DMS114 treated with DMSO at 0.1 percent for 48 hours (cell line): Measurements from ENCODE around the gene HIC1.

Experiments used
- DNase-seq: peaks from one replicate; lab custom pipeline; 2025; ENCODE audit not compliant: unreplicated experiment; lab: John Stamatoyannopoulos, UW

The HIC1 gene

GRCh38 chr17:2071455-2072281 is 16.8 kb downstream of the HIC1 start:
- no peak for DNase-seq

GRCh38 chr17:2074919-2075318 is 20.0 kb downstream of the HIC1 start:
- DNase-seq: no peak

GRCh38 chr17:2075336-2076086 is 20.6 kb downstream of the HIC1 start:
- no peak for DNase-seq

DNA sequence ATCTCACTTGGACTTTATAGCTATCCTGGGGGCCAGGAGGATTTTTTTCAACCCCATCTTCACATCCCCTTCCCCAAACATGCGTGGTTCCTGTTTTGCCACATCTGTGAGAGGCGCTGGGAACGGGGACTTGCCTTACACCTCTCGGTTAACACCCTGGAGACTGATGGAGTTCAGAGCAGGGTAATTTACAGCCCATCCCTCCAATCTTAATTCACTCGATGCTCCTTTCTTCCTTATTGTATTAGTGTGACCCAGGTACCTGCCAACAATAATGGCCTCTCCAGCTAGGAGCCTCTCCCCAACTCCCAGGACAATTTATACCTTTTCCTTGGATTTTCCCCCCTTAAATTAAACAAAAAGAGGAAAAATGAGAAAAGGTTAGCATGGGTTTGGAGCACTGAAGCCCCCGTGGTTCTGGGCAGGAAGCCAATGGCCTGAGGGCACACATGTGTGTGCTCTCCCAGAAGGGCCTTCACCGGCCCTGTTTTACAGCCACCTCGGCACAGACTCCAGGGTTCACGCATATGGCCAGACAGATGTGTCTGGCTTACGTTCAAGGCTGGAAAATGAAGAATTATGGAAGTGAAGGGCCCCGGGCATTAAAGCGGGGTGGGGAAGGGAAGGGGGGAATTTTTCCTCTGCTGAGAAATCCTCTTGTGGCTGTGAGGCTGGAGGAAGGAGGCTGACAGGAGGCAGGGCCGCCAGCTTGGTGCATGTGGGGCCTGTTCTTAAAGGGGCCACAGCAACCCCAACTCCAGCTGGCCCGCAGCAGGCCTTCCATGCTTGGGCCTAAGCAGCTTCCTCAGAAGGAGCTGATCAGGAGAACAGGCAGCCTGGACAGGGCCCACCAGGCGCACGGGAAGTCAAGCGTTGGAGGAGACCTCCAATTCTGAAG is 21.4 kb downstream of the HIC1 start:
- no peak for DNase-seq

DNA sequence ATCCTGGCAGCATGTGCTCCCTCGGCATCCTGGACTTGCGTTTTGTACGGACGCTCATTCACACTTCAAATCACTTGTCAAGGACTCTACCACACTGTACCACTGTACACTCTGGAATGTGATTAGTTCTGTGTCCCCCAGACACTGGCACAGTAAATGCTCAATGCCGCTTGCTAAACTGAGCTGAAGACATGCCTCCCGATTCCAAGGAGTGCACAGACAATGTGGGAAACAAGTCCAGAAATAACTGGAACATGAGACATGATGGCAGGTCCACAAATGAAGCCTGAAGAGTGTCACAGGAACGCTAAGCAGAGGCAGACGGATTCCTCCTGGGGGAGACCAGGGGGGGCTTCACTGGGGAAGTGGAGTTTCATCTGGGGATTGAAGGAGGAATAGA is 22.1 kb downstream of the HIC1 start:
- no peak for DNase-seq

GRCh38 chr17:2081564-2081963 is 26.7 kb downstream of the HIC1 start:
- no peak for DNase-seq

DNA sequence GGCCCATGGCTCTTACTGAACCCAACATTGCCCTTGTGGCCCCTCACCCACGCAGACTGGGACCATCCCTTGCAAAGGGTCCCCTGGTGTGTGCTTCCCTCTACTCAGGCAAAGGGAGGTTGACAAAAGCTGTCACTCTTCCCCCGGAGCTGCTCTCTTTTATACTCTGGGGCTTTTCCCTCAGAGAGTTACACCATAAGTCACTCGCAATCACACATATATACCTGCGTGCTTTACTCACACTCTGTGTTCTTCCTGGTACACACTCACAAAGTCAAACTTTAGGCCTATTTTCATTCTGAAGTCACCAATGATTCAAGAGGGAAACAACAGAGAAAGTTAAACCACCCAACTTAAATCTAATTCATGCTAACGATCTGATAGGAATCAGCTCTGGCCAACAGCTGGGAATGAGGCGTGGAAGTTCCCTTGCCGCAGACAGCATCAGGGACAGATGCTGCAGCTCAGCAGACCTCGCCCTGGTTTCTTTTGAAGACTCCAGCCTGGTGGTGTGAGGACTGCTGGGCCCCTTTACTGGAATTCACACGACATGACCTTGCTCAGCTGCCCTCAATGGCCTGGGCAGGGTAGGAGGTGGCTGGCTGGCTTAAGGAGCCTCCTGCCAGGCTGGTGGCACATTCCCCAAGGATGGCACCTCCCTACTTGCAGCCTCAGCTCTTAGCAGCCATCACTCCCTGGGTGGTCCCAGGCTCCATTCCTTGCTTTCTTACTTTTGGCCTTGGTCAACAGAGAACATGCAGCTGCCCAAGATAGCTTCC is 27.3 kb downstream of the HIC1 start:
- DNase-seq: no peak

GRCh38 chr17:2083613-2084035 is 28.7 kb downstream of the HIC1 start:
- DNase-seq: no peak

DNA sequence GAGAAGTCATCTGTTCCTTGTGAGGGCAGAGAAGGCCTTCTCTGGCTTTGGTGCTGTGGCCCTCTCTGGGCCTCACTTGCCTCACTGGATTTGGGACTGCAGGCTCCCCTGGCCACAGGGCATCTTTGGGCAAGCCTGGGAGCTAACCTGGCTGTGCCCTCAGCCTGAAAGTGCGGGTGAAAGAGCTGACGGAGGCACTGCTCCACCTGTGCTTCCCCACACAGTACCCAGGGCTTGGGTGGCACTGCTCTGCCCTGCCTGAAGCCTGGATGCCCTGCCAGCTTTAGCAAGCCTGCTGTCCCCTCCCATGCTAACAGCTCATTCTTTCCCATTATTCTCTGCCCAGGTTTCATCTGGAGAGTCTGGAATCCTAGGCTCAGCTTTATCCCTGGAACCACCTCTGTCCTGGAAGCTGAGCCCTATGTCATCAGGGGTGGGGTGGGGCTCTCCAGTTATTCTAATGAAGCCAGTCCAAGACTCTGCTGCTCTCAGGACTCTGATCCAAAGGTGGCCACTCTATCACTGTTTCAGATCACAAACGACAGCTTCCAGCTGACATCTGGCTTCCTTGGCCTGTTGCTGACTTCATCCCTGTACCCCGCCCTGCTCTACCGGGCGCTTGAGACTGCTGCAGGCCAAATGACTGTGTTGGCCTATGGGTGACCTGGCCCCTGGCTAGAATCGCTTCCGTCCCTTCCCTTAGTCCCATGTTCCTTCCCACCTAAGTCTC is 29.3 kb downstream of the HIC1 start:
- DNase-seq: no peak

- no peak for DNase-seq
These were observed 30.1 kb downstream of the HIC1 start for GRCh38 chr17:2084766-2085647.

DNA sequence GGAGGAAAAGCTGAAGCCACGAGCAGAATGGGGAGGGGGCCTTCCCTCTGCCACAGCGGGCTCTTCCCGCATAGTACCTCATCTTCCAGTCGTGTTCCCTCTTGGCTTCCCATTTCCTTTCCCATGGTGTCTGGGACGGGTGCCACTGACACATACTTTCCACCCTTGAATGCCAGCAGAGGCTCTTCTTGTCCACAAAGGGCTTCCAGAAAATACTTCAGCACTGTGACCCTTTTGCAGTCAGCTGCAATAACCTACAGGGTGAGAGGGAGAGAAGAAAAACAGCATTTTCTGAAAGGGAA is 30.7 kb downstream of the HIC1 start:
- DNase-seq: no peak

DNA sequence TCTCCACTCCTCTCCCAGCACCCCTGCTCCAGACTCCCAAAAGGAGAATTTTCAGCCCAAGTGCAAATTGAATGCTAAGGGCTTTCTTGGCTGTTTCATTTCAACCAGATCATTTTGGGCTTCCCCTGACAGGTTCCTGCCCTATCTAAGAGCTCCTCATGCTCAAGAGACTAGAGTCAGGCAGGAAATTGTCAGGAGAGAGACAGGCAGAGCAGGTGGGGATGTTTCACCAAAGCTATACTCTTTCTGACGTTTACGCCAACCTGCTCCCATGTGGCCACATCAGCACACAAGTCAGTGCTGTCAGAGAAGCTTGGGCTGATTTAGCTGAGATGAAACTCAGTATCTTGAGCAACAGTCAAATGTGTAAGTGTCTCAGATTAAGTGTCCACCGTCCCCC is 31.4 kb downstream of the HIC1 start:
- DNase-seq: no peak

DNA sequence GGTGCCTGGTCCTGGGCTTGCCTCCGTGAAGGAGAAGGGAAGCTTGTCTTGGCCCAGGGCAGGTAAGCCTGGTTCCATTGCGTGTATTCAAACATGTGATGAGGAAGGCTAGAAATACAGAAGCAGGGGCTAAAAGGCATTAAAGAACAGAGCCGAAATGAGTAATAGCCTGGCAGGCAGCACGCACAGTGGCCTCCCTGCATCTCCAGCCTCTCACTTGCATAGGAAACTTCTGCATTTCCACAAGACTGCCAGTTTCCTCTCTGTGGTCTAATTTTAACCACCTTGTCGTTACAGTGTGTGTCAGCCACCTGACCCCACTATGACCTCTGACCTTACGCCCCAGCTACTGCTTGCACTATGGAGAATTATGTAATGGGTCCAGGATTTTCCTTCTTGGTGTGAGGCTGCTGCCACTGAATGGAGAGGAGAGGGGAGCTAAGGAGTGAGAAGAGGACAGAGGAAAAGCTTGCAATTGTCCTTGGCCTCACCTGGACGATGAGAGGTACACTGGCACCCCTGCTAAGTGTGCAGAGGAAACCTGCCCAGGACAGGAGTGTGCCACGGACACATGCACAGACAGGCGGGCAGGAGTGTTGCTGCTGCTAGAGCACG is 32.8 kb downstream of the HIC1 start:
- DNase-seq: no peak

- no peak for DNase-seq
These were observed 34.1 kb downstream of the HIC1 start for GRCh38 chr17:2089021-2089422.

GRCh38 chr17:2090210-2090641 is 35.3 kb downstream of the HIC1 start:
- no peak for DNase-seq

DNA sequence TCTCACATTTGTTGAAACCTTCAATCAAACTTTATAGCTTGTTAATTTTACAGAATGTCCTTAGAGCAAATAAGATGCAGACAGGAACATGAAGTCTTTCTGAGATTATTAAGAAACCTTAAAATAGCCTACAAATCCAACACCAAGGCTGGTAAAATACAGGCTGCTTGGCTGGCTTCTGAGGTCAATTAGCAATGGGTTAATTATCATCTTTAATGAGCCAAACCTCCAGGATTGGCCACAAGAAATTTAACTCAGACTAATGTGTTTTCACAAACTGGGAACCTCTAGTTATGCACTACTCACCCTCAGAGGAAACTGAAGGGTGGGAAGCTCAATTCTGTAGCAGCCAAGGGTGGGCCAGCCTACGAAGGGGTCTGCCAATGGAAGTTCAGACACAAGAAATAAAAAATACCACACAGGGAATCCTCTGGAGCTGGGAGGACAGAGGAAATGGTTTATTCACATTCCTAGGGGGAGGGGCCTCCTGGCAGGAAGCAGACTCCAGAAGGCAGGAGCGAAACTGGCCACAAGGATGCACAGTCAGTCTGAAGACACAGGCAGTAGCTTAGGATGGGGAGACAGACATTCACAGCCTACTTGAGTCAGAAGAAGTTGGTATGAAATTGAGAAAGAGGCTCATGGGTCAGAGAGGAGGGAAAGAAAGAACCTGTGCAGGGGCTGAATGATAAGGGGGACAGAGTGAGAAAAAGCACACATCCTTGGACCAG is 36.1 kb downstream of the HIC1 start:
- DNase-seq: no peak

DNA sequence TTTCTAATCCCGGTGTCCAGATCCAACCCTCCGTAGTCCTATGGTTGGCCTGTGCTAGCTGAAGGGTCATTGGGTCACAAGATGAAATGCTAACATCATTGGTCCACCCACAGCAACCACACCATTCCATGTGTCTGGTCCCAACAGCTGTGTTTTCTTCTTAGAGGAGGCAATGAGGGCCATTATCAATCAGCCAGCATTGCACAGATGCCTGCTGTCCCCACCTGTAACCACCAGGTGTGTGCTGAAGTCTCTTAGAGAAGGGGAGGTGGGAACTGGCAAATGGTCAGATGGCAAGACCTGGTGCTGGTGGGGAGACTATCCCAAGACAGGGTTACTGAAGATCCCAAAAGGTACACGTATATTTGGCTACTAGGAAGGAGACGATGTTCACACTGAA is 37.4 kb downstream of the HIC1 start:
- DNase-seq: no peak

GRCh38 chr17:2093349-2093748 is 38.4 kb downstream of the HIC1 start:
- no peak for DNase-seq
